ENCODE data around the gene EIF2D.

GRCh38 chr1:206578978-206579374 lies 33.3 kb downstream of the EIF2D start:
- TF ChIP-seq, protein P1, sequence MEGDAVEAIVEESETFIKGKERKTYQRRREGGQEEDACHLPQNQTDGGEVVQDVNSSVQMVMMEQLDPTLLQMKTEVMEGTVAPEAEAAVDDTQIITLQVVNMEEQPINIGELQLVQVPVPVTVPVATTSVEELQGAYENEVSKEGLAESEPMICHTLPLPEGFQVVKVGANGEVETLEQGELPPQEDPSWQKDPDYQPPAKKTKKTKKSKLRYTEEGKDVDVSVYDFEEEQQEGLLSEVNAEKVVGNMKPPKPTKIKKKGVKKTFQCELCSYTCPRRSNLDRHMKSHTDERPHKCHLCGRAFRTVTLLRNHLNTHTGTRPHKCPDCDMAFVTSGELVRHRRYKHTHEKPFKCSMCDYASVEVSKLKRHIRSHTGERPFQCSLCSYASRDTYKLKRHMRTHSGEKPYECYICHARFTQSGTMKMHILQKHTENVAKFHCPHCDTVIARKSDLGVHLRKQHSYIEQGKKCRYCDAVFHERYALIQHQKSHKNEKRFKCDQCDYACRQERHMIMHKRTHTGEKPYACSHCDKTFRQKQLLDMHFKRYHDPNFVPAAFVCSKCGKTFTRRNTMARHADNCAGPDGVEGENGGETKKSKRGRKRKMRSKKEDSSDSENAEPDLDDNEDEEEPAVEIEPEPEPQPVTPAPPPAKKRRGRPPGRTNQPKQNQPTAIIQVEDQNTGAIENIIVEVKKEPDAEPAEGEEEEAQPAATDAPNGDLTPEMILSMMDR (IDR thresholded peaks at IDR 0.05) = no peak
- no peak for TF ChIP-seq POLR2A (IDR thresholded peaks at IDR 0.05)

Measured in body of pancreas (tissue), 4 donors.